Jurkat, Clone E6-1 (cell line): ENCODE measurements around the gene KCNN2. TPM values are rescaled to one million over a fixed set of nuclear protein-coding genes. Genes with fewer than 3 reads are reported as not detected.

Experiments
- DNase-seq: peaks from one replicate; pipeline ENCODE4 v3.0.0-alpha.2; 2011; ENCODE audit warnings: low read depth, low spot score
- H3K4me3 ChIP-seq: 2 replicates; pipeline ENCODE4 v1.5.1; 2011; ENCODE audit warnings: mild to moderate bottlenecking, low read length, control low read depth, moderate library complexity
- polyA plus RNA-seq: library from polyadenylated mRNA; unstranded; fragments of >200 nt; gene quantifications from one replicate; pipeline ENCODE4 v1.2.1, GENCODE V29; 2012; ENCODE audit warnings: missing spikeins; ENCODE audit not compliant: insufficient read length, insufficient read depth

The KCNN2 gene
- polyA plus RNA-seq, result 2.3 TPM

DNA sequence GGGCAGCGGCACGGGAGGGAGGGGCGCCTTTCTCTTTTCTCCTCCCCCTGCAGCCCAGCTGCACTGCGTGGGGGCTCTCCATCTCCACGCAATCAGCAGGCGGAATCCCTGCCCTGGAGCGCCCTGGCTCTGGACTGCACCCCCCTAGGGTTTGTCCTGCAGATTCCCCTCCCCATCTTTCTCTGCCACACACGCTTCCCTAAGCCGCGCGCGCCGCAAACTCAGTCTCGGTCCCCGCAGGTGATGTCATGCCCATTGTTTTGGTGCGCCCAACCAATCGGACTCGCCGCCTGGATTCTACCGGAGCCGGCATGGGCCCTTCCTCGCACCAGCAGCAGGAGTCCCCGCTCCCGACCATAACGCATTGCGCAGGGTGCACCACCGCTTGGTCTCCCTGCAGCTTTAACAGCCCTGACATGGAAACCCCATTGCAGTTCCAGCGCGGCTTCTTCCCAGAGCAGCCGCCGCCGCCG is at the start of gene KCNN2:
KCNN2 (plus strand) TSS at position 347 of the 473 bp plus-strand sequence; CDS start at position 417, 70 bp downstream.
- peak within 1 kb of the TSS; percentile 80 for H3K4me3 ChIP-seq
- peak; percentile 93 for DNase-seq

DNA sequence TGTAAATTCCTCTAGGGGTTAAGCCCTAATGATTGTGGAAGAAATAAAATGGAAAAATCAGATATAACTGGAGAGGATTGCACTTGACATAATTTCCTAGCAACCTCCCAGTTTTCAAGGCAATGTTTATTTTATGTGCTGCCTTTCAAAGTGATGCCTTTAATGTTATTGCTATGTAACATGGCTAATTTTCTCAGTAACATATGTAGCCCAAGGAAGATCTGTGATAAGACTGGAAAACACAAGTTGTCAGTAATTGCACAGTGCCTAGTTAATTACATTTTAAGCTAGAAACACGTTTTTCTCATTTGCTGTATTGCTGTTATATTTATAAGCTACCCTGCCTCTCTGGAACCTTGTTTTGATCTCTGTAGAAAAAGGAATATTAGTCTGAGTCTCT is 49.2 kb upstream of the KCNN2 start:
- no peak for DNase-seq
- no peak overlapping the region for H3K4me3 ChIP-seq

DNA sequence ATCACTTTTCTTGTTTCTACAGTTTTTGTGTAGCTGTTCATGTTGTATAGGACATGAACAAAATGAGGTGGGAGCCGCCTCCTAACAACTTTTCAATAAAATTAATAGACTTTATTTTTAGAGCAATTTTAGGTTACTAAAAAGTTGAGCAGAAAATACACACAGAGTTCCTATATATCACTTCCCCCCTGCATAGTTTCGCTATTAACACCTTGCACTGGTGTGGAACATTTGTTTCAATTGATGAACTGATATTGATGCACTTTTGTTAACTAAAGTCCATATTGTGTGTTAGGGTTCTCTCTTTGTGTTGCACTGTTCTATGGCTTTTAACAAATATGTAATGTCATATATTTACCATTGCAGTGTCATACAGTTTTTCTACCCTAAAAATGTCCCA is 47.8 kb upstream of the KCNN2 start:
- no peak for DNase-seq
- H3K4me3 ChIP-seq, result no peak overlapping the region

DNA sequence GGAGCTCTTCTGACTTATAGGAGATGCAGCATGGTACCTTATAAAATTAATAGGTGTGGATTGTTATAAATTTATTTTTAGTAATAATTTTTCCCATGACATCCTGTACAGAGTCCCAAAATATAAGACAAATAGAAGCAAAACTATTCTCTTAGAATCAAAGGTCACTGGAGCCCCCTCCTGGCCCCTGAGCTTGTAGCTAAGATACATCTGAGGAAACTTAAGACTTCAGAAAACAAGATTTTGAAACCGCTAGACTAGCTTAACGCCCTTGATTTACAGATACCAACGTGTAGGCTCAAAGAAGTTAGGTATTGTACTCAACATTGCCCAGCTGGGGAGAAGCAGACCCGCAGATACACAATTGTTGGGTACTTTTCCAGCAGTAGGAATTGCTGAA is 45.7 kb upstream of the KCNN2 start:
- no peak overlapping the region for H3K4me3 ChIP-seq
- peak; percentile 1 for DNase-seq

DNA sequence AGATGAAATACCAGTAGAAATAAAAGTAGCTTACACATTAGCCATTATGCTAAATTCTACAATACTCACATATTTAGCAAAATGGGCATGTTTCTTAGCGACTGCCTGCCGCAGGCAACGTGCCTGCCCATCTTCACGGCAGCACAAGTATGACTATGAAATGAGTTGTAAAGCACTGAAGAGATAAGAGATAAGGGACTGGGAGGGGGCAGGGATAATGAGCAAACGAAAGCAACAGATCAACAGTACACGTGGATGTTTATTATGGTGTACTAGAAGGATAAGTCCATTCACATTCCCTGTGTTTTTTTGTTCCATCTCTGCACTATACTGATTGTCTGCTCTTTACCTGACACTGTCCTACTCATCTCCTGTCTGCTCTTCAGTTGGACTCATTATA is 44.1 kb upstream of the KCNN2 start:
- no peak for DNase-seq

DNA sequence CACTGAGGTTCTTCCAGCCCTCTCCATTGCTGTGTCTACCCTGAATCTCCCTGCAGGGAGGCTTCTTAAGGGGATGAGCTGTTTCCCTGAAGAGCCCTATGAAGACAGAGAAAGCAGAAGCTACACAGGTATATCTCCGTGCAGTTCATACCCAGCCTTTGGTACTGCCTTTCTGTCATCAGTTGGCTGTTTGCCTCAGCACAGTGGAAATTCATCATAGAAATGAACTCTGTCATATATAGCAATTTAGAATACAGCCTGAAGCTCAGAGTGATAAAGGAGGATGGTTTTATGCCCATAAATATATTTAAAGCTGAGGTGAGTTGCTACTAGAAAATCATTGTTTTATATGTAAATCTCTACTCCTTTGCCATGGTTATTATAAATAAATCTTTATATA is 42.6 kb upstream of the KCNN2 start:
- H3K4me3 ChIP-seq, result no peak overlapping the region
- no peak for DNase-seq

More for the DNA sequence above, 44.1 kb upstream of the KCNN2 start:
- H3K4me3 ChIP-seq, result no peak overlapping the region

DNA sequence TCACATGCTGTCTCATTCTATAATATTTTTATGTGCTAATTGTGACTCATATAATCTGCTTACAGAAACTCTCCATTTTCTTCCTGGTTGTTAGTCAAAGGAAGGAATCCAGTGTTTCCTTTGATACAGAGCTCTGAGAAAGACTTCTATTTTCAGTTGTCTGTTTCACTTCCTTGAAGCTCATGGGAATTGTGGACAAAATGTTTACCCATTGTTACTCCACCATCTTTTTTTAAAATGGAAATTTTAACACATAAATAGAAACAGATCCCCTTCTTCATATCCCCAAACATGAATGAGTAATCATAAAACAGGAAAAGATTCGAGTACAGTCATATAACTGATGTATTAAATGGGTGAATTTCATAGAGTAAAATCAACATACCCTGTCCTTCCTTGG is 42.0 kb upstream of the KCNN2 start:
- DNase-seq, result no peak

DNA sequence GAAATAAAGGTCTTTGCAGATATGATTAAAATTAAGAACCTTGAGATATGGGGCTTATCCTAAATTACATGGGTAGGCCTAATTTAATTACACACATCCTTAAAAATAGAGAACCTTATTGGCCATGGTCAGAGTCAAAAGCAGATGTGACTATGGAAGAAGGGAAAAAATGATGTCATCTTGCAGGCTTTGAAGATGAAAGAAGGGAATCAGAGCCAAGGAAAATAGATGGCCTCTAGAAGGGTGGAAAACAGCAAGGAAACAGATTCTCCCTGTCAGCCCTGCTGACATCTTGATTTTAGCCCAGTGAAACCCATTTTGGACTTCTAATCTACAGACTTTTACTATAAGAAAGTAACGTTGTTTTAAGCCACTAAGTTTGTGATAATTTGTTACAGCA is 37.6 kb upstream of the KCNN2 start:
- no peak overlapping the region for H3K4me3 ChIP-seq
- no peak for DNase-seq

More for the DNA sequence above, 42.0 kb upstream of the KCNN2 start:
- H3K4me3 ChIP-seq, result no peak overlapping the region

DNA sequence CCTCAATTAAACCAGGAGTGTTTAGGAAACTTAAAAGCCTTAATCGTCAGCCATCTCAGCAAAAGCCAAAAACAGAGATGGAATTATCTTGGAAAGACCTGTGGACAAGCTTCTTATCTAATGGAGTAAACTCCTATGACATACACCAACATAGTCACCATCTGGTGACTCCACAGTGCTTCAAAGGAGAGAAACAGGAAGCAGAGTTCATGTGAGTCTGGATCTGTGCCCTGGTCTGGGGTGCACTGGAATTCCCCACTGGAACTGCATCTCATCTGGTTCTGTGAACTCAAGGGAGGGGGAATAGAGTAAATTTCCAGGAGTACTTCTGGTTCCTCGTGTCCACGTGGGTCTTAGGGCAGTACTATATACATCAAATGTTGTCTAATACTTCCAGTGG is 36.3 kb upstream of the KCNN2 start:
- DNase-seq, result no peak
- no peak overlapping the region for H3K4me3 ChIP-seq

DNA sequence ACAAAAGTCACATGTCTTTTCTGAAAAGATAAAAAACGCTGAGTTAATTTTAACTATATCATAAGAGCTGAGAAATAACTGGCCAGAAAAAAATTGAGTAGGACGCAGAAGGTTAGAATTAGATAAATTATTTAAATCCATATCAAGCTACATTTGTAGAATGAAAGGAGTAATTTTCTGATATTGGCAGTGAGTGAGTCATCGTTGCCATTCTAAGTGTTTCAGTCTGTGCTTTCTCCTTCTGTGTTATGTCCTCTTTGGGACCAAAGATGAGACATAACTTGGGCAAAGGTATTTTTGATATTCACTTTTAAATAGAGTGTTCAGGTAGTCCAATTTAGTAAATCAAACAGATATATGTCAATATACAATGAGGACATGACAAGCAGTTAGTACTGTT is 34.4 kb upstream of the KCNN2 start:
- no peak for DNase-seq
- no peak overlapping the region for H3K4me3 ChIP-seq

DNA sequence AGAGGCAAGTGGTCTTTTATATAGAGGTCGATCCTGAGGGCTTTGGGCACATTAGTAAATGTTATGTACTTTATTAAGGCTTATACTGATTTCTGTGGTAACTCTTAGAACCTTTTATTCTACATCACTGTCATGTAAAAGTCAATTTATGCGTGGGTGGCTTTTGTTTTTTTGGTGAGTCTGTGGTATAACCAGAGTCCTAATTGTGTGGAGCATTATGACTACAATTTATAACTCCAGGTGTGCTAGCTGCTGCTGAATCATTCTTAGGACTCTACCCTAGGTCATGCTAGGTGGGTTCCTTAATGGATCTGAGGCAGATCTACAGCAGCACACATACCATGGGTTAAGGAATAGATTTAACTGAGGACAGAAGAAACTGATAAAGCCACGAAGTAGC is 33.9 kb upstream of the KCNN2 start:
- no peak for DNase-seq
- H3K4me3 ChIP-seq, result no peak overlapping the region

DNA sequence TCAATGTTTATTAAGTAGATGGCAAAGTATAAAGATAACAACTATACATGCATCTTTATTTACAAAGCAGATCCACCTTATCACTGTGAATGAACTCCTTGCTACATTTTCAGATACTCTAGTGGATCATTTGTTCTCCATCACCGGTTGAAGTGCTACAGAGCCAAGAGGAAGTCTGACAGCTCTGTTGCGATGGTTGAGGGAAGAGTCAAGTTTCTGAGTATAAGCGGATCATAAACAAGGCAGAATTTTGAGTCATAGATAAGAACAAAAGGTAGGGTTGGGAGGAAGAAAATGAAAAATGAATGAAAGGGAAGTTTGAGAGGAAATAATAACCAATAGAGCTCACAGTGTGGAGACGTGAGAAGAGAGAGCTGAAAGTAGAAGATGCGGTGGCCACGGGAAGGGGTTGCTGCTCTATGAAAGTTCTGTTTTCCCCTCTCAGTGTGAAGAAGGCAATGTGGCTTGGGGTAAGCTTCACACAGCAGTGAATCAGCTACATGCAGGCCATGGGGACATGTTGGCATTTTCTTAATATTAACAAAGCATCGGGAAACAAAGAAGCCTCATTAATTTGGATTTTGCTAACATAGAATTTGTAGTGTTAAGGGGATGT is 30.8 kb upstream of the KCNN2 start:
- H3K4me3 ChIP-seq, result no peak overlapping the region
- DNase-seq, result no peak

DNA sequence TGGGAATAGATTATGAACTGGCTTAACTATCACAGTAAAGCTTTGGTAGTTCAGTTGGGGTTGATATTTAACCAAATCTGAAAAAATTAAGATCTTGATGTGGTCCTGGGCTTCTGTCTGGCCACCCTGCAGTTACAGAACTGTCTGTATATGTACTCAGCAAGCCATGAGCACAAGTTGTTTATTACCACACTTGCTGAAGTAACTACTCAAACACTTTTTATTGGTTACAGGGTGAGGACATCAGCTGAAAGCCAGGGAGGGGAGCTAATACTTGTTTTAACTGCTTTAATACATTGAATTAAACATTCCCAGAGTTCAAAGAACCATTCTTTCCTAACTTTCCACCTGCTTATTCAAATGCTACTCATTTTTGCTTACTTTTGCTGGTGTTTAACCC is 29.4 kb upstream of the KCNN2 start:
- H3K4me3 ChIP-seq, result no peak overlapping the region
- no peak for DNase-seq

DNA sequence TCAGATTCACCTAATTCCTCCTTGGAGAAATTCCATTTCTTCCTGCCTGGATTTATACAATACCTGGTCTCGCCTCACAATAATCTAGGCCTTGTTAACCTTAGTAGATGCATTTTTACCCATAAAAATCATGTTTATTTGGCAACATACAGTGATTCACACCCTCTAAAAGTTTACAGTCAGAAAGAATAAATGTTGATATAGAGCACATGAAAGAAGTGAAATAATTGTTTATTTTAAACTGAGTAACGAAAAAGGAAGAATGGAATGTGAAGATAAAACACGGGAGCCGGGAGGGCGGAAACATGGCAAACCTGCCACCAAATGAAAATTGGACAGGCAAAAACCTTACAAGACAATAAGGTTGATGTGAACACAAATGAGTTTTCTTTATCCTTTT is 28.9 kb upstream of the KCNN2 start:
- DNase-seq, result no peak
- no peak overlapping the region for H3K4me3 ChIP-seq

DNA sequence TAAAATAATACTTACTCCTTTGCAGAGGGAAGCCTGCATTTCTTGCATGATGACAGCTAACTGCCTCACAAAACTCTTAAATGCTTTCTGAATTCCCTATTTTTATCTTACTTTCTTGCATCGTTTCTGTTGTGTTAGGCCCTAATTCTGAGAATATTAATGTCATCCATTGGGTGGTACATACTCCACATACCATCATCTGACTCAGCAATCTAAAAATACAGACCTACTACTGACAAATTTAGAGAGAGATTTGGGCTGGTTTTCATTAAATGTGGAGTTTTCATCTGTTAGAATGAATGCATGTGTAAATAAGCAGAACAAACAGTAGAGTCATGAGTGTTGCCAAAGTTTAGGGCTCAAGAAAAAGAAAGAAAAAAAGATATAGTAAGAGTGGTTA is 26.5 kb upstream of the KCNN2 start:
- no peak overlapping the region for H3K4me3 ChIP-seq
- DNase-seq, result no peak

DNA sequence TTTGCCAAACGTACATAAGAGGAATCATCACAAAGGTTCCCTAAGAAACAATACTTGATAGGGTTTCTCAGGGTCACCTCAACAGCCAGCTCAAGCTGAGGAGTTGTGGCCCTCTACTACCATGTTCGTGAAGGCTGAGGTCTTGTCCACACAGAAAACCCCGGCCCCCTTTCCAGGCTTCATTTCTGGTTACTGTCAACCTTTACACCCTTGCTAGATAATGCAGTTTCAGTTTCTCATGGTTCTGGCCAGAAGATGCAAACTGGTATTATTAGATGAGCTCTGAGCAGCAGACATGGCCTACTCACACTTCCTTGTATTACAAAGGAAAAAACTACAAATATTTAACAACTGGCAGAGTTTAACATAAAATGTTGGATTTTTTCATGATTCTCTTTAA is 22.8 kb upstream of the KCNN2 start:
- DNase-seq, result no peak
- no peak overlapping the region for H3K4me3 ChIP-seq

DNA sequence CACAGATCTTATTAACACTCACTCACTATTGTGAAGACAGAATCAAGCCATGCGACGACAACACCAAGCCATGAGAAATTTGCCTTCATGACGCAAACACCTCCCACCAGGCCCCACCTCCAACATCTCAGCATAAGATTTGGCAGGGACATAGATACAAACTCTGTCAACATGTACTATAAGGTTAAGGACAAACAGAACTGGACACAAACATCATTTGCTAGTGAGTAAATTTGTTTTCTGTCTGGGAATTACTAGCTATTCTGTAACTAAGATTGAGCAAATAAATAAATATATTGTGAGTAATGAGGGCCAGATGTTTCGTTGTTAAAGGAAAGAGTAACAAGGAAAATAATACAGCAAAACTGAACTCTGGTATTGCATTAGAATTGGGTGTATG is 15.7 kb upstream of the KCNN2 start:
- no peak for DNase-seq
- H3K4me3 ChIP-seq, result no peak overlapping the region

DNA sequence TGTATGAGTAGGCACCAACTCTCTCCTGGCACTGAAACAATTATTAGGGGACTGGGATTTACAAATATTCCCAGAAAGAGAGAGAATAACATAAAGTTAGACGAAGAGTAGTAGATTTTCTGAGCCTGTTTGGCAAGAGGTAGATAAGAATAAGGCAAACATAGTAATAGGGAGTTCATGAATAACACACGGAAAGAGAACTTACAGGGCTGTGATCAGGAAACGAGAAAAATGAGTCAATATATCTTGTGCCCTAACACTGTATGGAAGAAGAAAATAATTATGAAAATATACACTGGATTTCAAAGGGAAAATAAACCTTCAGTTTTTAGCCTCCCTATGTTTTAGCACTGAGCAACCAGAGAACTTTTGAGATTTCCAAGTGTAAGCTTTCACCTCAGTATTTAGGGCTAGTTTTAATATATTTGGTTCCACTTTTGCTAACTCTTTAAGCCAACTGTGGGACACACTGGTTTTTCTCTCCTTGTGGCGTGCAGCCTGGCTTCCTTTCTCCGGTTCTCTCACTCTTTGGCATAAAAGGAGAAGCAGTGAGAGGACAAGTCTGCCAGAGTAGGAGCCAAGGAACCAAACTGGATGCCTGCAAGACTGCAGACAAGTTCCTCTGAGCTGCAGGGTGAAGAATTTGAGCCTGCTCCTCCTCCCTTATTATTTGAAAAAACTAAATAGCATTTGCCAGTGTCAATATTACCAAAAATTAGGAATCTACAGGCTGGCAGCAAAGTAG is 6.6 kb upstream of the KCNN2 start:
- no peak for DNase-seq
- H3K4me3 ChIP-seq, result no peak overlapping the region

DNA sequence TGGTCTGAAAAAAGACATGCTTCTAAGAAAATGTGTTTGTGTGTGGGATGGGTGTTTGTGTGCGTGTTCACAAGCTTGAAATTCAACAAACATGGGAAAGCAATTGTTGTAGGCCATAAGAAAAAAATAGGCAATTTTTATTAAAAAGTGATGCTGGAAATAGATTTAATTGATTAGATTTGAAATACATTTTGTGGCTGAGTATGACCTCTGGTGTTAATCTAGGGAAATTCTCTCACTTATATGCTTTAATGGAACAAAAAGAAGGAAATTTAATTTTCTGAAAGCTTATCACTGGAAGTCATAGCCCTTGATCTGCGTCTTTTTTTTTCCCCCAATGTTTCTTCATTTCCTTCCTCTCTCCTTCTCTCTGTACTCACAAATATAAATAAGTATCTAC is 3.5 kb upstream of the KCNN2 start:
- DNase-seq, result no peak
- H3K4me3 ChIP-seq, result no peak overlapping the region

DNA sequence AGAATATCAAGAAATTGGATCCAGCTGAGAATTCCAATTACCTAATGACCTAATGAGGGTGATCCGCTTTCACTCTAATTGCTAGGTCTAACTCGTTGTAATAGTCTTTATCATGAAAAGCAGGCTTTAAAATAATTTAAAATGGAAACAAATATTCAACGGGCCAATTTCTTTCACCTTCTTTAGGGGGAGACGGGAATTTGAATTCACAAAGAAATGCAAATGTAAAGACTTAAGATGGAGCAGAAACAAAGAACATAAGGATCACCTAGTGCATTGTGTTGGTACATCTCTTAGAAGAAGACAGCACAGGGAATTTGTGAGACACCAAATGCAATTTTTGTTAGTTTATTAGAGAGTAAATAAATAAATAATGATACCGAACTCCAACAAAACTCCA is 1.5 kb upstream of the KCNN2 start:
- DNase-seq, result no peak

More for the DNA sequence above, 1.5 kb upstream of the KCNN2 start:
- H3K4me3 ChIP-seq, result peak overlapping the region; percentile 80
